NB4 (cell line): ENCODE measurements around the gene MAP4K1.

ENCODE experiments used
- CTCF ChIP-seq: IDR thresholded peaks from one replicate; pipeline ENCODE4 v1.5.1; 2012; ENCODE audit warnings: low read depth, low read length
- MYC ChIP-seq: IDR thresholded peaks from 2 replicates; pipeline ENCODE4 v1.6.1; 2011; ENCODE audit warnings: low read depth, low read length

- no peak for TF ChIP-seq CTCF
- no peak for TF ChIP-seq MYC
Observed at GRCh38 chr19:38554676-38555141, 63.0 kb downstream of the MAP4K1 start.
